C4-2B (cell line): ENCODE measurements around the gene GRAMD4.

Experiments used
- ZFX ChIP-seq: fragments of 450-650 bp; IDR thresholded peaks from 2 replicates; pipeline ENCODE4 v1.6.1; 2017
- TF ChIP-seq, protein P1 (sequence below): fragments of 450-650 bp; conservative IDR thresholded peaks from 2 replicates; pipeline ENCODE4 v1.5.1; 2017; ENCODE audit warnings: mild to moderate bottlenecking

DNA sequence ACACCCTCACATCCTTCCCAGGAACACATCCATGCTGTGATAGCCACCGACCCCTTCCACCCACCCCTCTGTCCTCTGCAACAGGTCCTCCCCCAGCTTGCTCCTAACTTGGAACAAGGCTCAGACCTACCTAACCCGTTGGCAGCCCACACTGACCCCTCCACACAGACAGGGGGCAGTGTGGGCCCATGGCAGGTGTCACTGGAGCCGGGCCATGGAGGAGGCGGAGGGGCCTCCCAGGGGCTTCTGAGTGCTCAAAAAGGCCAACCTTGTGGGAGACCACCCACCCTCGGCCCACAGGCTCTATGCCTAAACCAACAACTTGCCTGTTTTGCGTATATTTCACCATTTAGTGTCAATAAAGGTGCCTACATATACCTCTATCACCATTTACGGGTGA is 60.8 kb downstream of the GRAMD4 start:
- TF ChIP-seq, protein P1, sequence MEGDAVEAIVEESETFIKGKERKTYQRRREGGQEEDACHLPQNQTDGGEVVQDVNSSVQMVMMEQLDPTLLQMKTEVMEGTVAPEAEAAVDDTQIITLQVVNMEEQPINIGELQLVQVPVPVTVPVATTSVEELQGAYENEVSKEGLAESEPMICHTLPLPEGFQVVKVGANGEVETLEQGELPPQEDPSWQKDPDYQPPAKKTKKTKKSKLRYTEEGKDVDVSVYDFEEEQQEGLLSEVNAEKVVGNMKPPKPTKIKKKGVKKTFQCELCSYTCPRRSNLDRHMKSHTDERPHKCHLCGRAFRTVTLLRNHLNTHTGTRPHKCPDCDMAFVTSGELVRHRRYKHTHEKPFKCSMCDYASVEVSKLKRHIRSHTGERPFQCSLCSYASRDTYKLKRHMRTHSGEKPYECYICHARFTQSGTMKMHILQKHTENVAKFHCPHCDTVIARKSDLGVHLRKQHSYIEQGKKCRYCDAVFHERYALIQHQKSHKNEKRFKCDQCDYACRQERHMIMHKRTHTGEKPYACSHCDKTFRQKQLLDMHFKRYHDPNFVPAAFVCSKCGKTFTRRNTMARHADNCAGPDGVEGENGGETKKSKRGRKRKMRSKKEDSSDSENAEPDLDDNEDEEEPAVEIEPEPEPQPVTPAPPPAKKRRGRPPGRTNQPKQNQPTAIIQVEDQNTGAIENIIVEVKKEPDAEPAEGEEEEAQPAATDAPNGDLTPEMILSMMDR: no peak
- TF ChIP-seq ZFX: no peak
